Mesenchymal stem cell (in vitro differentiated cells and primary cell): ENCODE measurements around the gene PTRHD1.

Experiments
- DNase-seq: peaks from one replicate; pipeline ENCODE4 v3.0.0-alpha.2; 2013
- H2AFZ ChIP-seq: one replicate; pipeline ENCODE4 v1.6.1; 2013; ENCODE audit warnings: low read depth, mild to moderate bottlenecking, control low read depth, inconsistent platforms, low read length, moderate library complexity
- H2AK5ac ChIP-seq: 2 replicates; pipeline ENCODE4 v1.6.1; 2013; ENCODE audit warnings: low read length, moderate library complexity, mild to moderate bottlenecking, inconsistent platforms; ENCODE audit not compliant: severe bottlenecking
- H2BK120ac ChIP-seq: one replicate; pipeline ENCODE4 v1.6.1; 2013; ENCODE audit warnings: low read depth, mild to moderate bottlenecking, inconsistent platforms, low read length, moderate library complexity
- H2BK12ac ChIP-seq, 2 experiments: one replicate each; pipeline ENCODE4 v1.6.1; 2013; ENCODE audit warnings: inconsistent platforms in 2 of 2, low read length in 2 of 2, mild to moderate bottlenecking in 2 of 2, moderate library complexity in 2 of 2, control low read depth in 1 of 2
- H2BK15ac ChIP-seq: one replicate; pipeline ENCODE4 v1.6.1; 2013; ENCODE audit warnings: mild to moderate bottlenecking, low read depth, inconsistent platforms; ENCODE audit not compliant: poor library complexity, severe bottlenecking
- H2BK5ac ChIP-seq: 2 replicates; pipeline ENCODE4 v1.6.1; 2013; ENCODE audit warnings: low read depth, mild to moderate bottlenecking, low read length, control low read depth, inconsistent platforms; ENCODE audit not compliant: poor library complexity, severe bottlenecking
- H3K14ac ChIP-seq, 2 experiments: one replicate each; pipeline ENCODE4 v1.6.1; 2013; ENCODE audit warnings: inconsistent platforms in 2 of 2, low read length in 2 of 2, control low read depth in 1 of 2, mild to moderate bottlenecking in 1 of 2, moderate library complexity in 1 of 2
- H3K18ac ChIP-seq, 2 experiments: one replicate each; pipeline ENCODE4 v1.6.1; 2013; ENCODE audit warnings: inconsistent platforms in 2 of 2, low read length in 2 of 2, control low read depth in 1 of 2, low read depth in 1 of 2, mild to moderate bottlenecking in 1 of 2
- H3K23ac ChIP-seq, 2 experiments: one replicate each; pipeline ENCODE4 v1.6.1; 2013; ENCODE audit warnings: inconsistent platforms in 2 of 2, low read length in 2 of 2, mild to moderate bottlenecking in 2 of 2, moderate library complexity in 2 of 2, control low read depth in 1 of 2
- H3K27ac ChIP-seq: 2 replicates; pipeline ENCODE4 v1.5.1; 2013; ENCODE audit warnings: mild to moderate bottlenecking, moderate library complexity, low read length, control low read depth, inconsistent platforms; ENCODE audit not compliant: poor library complexity, severe bottlenecking
- H3K27me3 ChIP-seq, 2 experiments: 2 replicates each; pipeline versions ENCODE4 v1.6.1 to v1.7.0; 2013; ENCODE audit warnings: low read length in 2 of 2, mild to moderate bottlenecking in 2 of 2, moderate library complexity in 2 of 2, control low read depth in 1 of 2, inconsistent platforms in 1 of 2; ENCODE audit not compliant: control insufficient read depth in 1 of 2, insufficient read depth in 1 of 2
- H3K36me3 ChIP-seq, 2 experiments: 2 replicates each; pipeline versions ENCODE4 v1.6.1 to v1.7.0; 2013; ENCODE audit warnings: low read length in 2 of 2, control low read depth in 1 of 2, inconsistent platforms in 1 of 2, low read depth in 1 of 2, mild to moderate bottlenecking in 1 of 2; ENCODE audit not compliant: insufficient read depth in 2 of 2, control insufficient read depth in 1 of 2
- H3K4ac ChIP-seq, 2 experiments: one replicate each; pipeline ENCODE4 v1.6.1; 2013; ENCODE audit warnings: inconsistent platforms in 2 of 2, low read length in 2 of 2, mild to moderate bottlenecking in 2 of 2, moderate library complexity in 2 of 2, control low read depth in 1 of 2, low read depth in 1 of 2
- H3K4me1 ChIP-seq: 2 replicates; pipeline ENCODE4 v1.6.1; 2013; ENCODE audit warnings: low read depth, low read length, control low read depth; ENCODE audit not compliant: control insufficient read depth, insufficient read depth
- H3K4me2 ChIP-seq: 2 replicates; pipeline ENCODE4 v1.6.1; 2013; ENCODE audit warnings: low read length, mild to moderate bottlenecking, inconsistent platforms; ENCODE audit not compliant: poor library complexity, severe bottlenecking
- H3K4me3 ChIP-seq, 2 experiments: 2 replicates each; pipeline versions ENCODE4 v1.5.1 to v1.7.0; 2013; ENCODE audit warnings: low read length in 2 of 2, mild to moderate bottlenecking in 2 of 2, control low read depth in 1 of 2, low read depth in 1 of 2; ENCODE audit not compliant: insufficient read depth in 1 of 2
- H3K79me1 ChIP-seq: replicated peaks from 2 replicates; pipeline ENCODE4 v1.6.1; 2013; ENCODE audit warnings: mild to moderate bottlenecking, control low read depth, low read length, inconsistent platforms; ENCODE audit not compliant: poor library complexity, severe bottlenecking
- H3K9ac ChIP-seq: 2 replicates; pipeline ENCODE4 v1.7.0; 2013; ENCODE audit warnings: mild to moderate bottlenecking, low read length, moderate library complexity
- H3K9me3 ChIP-seq: 2 replicates; pipeline ENCODE4 v1.7.0; 2013; ENCODE audit warnings: mild to moderate bottlenecking, low read length; ENCODE audit not compliant: control insufficient read depth
- H4K8ac ChIP-seq: one replicate; pipeline ENCODE4 v1.6.1; 2013; ENCODE audit warnings: inconsistent platforms, mild to moderate bottlenecking, low read length, moderate library complexity
- H4K91ac ChIP-seq: one replicate; pipeline ENCODE4 v1.6.1; 2013; ENCODE audit warnings: mild to moderate bottlenecking, low read length, inconsistent platforms
- WGBS: methylation state at CpG from one replicate; pipeline ENCODE4 v1.1.7; 2013; ENCODE audit warnings: mixed read lengths; 5-methylcytosine and 5-hydroxymethylcytosine counted together

The PTRHD1 gene

DNA sequence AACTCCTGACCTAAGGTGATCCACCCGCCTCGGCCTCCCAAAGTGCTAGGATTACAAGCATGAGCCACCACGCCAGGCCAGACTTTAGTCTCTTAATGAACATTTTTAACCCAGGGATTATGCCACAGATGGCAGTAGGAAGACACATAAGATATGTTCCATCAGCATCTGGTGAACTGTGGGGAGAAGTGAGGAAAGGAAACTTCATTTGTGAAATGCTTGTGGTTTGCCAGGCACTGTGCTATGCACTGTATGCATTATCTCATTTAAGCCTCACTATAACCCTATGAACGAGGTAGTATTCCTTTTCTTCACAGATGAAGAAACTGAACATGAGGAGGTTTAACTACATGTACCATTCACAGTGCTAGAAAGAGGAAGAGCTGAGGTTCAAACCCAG lies 29.3 kb downstream of the PTRHD1 start:
- H2AFZ ChIP-seq, result no peak overlapping the region
- H3K4me1 ChIP-seq, result no peaks in the 10 kb centered on the region
- H3K9ac ChIP-seq, result no peak overlapping the region
- H3K14ac ChIP-seq, result no peak overlapping the region
- H3K4me3 ChIP-seq, result no peak overlapping the region
- no peaks in the 10 kb centered on the region for H3K27me3 ChIP-seq
- WGBS, result 100% methylated on average over 4 of the region's 4 CpGs
- H2BK15ac ChIP-seq, result no peak overlapping the region
- no peak overlapping the region for H3K4me2 ChIP-seq
- no peak overlapping the region for H3K4ac ChIP-seq
- DNase-seq, result no peak
- no peaks in the 10 kb centered on the region for H3K9me3 ChIP-seq
- H4K8ac ChIP-seq, result no peak overlapping the region
- H2AK5ac ChIP-seq, result no peak overlapping the region
- H3K18ac ChIP-seq, result no peak overlapping the region
- peaks cover 13 to 37% of the 10 kb centered on the region in 2 experiments for H3K36me3 ChIP-seq
- no peak overlapping the region for H2BK5ac ChIP-seq
- no peak overlapping the region for H3K23ac ChIP-seq
- no peak overlapping the region for H4K91ac ChIP-seq
- no peak overlapping the region for H3K27ac ChIP-seq
- no peak overlapping the region for H2BK12ac ChIP-seq
- no peak overlapping the region for H2BK120ac ChIP-seq
- no peaks in the 10 kb centered on the region for H3K79me1 ChIP-seq

DNA sequence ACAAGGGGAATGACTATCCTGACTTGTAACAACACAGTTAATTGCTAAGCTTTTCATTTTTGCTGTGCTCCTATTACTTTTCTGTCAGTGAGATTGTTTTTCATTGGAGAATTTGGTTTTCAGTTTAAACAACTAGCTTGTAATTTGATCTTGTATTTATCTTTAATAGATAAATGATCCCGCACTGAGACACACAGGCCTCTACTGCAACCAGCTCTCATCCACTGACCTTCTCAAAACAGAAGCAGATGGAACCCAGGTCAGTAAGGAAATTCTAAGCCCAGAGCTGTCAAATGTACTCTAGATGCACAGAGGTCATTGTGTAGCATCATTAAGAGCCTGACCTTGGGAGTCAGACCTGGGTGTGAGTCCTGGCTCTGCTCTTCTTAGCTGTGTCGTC lies 30.7 kb downstream of the PTRHD1 start:
- H3K18ac ChIP-seq, result no peak overlapping the region
- H4K8ac ChIP-seq, result no peak overlapping the region
- no peaks in the 10 kb centered on the region for H3K4me1 ChIP-seq
- H2BK15ac ChIP-seq, result no peak overlapping the region
- H3K79me1 ChIP-seq, result no peaks in the 10 kb centered on the region
- no peak overlapping the region for H3K27ac ChIP-seq
- no peak overlapping the region for H2BK5ac ChIP-seq
- DNase-seq, result no peak
- no peak overlapping the region for H3K4me3 ChIP-seq
- peaks cover 13 to 43% of the 10 kb centered on the region in 2 experiments for H3K36me3 ChIP-seq
- H2AK5ac ChIP-seq, result no peak overlapping the region
- no peak overlapping the region for H3K14ac ChIP-seq
- H2BK12ac ChIP-seq, result no peak overlapping the region
- no peak overlapping the region for H2BK120ac ChIP-seq
- H3K23ac ChIP-seq, result no peak overlapping the region
- no peak overlapping the region for H4K91ac ChIP-seq
- no peak overlapping the region for H3K4me2 ChIP-seq
- no peak overlapping the region for H2AFZ ChIP-seq
- no peak overlapping the region for H3K4ac ChIP-seq
- H3K9me3 ChIP-seq, result no peaks in the 10 kb centered on the region
- H3K27me3 ChIP-seq, result no peaks in the 10 kb centered on the region
- H3K9ac ChIP-seq, result no peak overlapping the region
- 83% methylated on average over 2 of the region's 2 CpGs for WGBS

DNA sequence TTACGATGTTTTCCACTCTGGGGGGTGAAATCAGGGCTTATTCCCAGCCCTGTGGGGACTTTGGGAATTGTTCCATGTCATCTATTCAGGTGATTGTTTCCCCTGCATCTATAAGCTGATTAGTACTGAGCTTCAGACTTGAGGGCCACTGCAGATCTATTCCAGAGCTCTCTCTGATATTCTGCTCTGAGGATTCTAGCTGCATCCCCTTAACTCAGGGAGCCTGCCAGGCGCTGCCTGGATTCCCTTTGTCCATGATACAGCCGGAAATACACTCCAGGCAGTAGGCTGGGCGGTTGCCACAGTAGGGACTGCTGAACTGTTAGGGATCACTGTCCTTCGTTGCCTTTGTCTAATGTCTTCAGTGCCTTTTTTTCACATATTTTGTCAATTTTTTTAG lies 31.3 kb downstream of the PTRHD1 start:
- H3K4me2 ChIP-seq, result no peak overlapping the region
- H3K4ac ChIP-seq, result no peak overlapping the region
- H3K23ac ChIP-seq, result no peak overlapping the region
- no peaks in the 10 kb centered on the region for H3K79me1 ChIP-seq
- H3K9me3 ChIP-seq, result no peaks in the 10 kb centered on the region
- peak overlapping the region; percentile 50 for H4K8ac ChIP-seq
- WGBS, result 89% methylated on average over 4 of the region's 5 CpGs
- no peak overlapping the region for H2BK120ac ChIP-seq
- H3K14ac ChIP-seq, result no peak overlapping the region
- H4K91ac ChIP-seq, result no peak overlapping the region
- no peak overlapping the region for H2AFZ ChIP-seq
- no peak for DNase-seq
- H2AK5ac ChIP-seq, result no peak overlapping the region
- no peak overlapping the region for H2BK15ac ChIP-seq
- H3K18ac ChIP-seq, result no peak overlapping the region
- no peaks in the 10 kb centered on the region for H3K4me1 ChIP-seq
- H3K36me3 ChIP-seq, result peaks cover 13 to 49% of the 10 kb centered on the region in 2 experiments
- no peak overlapping the region for H2BK5ac ChIP-seq
- H2BK12ac ChIP-seq, result no peak overlapping the region
- H3K4me3 ChIP-seq, result no peak overlapping the region
- no peak overlapping the region for H3K27ac ChIP-seq
- H3K9ac ChIP-seq, result no peak overlapping the region
- H3K27me3 ChIP-seq, result no peaks in the 10 kb centered on the region

DNA sequence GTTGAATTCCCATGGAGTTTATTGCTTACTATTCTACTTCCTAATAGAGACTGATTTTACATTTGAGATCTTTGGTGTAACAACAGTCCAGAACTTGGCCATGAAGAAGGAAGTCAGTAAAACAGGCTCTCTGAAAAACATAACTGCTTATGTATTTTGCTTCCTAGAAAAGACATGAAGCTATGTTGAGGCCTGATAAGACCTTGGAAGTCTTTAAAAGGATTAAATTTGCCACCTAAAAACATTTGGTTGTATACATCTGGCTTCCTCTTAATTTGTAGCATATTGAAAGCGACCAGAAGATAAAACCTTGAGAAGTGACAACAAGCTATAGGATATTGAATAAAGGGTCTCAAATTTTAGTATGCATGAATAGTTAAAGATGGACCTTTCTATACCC lies 36.4 kb downstream of the PTRHD1 start:
- no peaks in the 10 kb centered on the region for H3K9me3 ChIP-seq
- H3K27ac ChIP-seq, result no peak overlapping the region
- no peak overlapping the region for H2AFZ ChIP-seq
- H3K36me3 ChIP-seq, result peaks cover 14 to 66% of the 10 kb centered on the region in 2 experiments
- no peak overlapping the region for H3K4me3 ChIP-seq
- no peak overlapping the region for H2AK5ac ChIP-seq
- no peaks in the 10 kb centered on the region for H3K4me1 ChIP-seq
- H3K14ac ChIP-seq, result no peak overlapping the region
- DNase-seq, result no peak
- H3K9ac ChIP-seq, result no peak overlapping the region
- WGBS, result no CpG with 5 or more reads among the region's 1 CpG
- H3K4ac ChIP-seq, result no peak overlapping the region
- no peak overlapping the region for H2BK12ac ChIP-seq
- no peak overlapping the region for H4K91ac ChIP-seq
- H4K8ac ChIP-seq, result no peak overlapping the region
- no peak overlapping the region for H2BK5ac ChIP-seq
- no peak overlapping the region for H2BK120ac ChIP-seq
- H3K18ac ChIP-seq, result no peak overlapping the region
- no peak overlapping the region for H3K23ac ChIP-seq
- H3K4me2 ChIP-seq, result no peak overlapping the region
- no peak overlapping the region for H2BK15ac ChIP-seq
- no peaks in the 10 kb centered on the region for H3K79me1 ChIP-seq
- no peaks in the 10 kb centered on the region for H3K27me3 ChIP-seq
